Measurements from ENCODE around the gene TIMP3. TPM values are rescaled to one million over a fixed set of nuclear protein-coding genes. Genes with fewer than 3 reads are reported as not detected.
"Not testable (repeated sequence)": the region's sequence is repeated elsewhere in the genome, so short reads cannot be mapped to it uniquely, and the experiment has no call there.

Gene TIMP3
- total RNA-seq, 1 donor from 2014 or later = 171 TPM

DNA sequence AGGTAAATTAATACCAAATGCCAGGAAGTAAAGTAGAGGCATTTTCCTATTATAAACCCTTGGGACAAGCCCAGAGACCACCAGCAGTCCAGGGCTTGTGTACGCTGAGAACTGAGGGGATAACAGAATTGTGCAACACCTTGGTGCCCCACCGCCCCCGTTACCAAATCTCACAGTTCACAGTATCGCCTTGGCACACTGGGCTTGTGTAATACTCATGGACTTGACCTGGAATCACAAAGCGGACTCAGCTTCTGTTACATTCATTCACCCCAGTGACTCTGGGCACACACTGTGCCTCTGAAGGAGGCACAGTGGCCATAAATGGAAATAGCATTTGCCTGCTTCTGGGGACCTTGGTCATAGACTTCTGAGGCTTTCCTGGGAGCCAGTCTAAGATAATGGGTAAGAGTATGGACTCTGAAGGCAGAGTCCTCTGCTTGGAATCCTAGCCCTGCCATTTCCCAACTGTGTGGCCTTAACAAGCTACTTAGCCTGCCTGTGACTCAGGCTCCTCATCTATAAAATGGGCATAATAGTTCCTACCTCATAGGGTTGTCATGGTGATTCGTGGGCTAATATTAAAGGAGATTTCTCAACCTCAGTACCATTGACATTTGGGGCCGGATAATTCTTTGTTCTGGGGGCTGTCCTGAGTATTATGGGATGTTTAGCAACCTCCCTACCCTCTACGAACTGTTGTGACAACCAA lies 53.7 kb downstream of the TIMP3 start:
- no peak for DNase-seq

DNA sequence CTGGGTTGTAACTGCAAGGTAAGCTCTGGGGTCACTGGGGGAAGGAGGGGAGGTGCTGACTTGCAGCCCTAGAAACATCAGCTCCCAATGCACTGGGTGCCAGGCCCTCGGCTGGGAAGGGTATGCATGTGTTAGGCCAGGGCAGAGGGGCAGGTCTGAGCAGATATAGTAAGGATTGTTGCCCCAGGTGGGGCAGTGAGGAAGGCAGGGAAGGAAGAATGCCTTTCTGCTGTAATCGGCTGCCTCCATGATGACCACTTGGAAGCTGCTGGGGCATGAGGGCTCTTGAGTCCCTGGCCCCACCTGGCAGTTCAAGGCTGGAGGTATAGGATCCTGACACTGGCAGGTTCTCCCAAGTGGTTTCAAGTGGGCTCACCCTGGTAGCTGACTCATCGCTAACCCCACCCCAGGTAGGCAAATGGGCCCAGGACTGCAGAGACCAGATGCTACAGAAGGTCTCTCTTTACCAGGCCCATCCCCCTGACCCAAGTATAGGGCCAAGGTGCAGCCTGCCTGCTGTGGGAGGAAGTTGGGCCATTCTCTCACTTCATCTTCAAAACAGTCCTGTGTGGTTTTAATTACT lies 56.7 kb downstream of the TIMP3 start:
- no peak for DNase-seq

DNA sequence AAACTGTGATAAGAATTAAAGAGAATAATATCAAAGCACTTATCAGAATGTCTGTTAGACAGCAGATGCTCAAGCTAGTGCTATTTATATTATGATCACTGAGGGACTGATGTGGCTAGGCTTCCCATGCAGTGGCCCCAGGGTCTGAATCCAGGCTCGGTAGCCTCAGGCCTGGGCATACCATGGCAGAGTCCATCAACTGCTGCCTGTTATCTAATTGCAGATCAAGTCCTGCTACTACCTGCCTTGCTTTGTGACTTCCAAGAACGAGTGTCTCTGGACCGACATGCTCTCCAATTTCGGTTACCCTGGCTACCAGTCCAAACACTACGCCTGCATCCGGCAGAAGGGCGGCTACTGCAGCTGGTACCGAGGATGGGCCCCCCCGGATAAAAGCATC lies 57.5 kb downstream of the TIMP3 start:
- DNase-seq = no peak

DNA sequence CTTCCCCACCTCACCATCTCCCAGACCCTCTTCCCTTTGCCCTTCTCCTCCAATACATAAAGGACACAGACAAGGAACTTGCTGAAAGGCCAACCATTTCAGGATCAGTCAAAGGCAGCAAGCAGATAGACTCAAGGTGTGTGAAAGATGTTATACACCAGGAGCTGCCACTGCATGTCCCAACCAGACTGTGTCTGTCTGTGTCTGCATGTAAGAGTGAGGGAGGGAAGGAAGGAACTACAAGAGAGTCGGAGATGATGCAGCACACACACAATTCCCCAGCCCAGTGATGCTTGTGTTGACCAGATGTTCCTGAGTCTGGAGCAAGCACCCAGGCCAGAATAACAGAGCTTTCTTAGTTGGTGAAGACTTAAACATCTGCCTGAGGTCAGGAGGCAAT lies 58.2 kb downstream of the TIMP3 start:
- peak; percentile 75 for DNase-seq

DNA sequence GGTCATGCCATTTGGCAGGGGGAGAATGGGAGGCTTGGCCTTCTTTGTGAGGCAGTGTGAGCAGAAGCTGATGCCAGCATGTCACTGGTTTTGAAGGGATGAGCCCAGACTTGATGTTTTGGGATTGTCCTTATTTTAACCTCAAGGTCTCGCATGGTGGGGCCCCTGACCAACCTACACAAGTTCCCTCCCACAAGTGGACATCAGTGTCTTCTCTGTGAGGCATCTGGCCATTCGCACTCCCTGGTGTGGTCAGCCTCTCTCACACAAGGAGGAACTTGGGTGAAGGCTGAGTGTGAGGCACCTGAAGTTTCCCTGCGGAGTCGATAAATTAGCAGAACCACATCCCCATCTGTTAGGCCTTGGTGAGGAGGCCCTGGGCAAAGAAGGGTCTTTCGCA lies 59.8 kb downstream of the TIMP3 start:
- DNase-seq = no peak

DNA sequence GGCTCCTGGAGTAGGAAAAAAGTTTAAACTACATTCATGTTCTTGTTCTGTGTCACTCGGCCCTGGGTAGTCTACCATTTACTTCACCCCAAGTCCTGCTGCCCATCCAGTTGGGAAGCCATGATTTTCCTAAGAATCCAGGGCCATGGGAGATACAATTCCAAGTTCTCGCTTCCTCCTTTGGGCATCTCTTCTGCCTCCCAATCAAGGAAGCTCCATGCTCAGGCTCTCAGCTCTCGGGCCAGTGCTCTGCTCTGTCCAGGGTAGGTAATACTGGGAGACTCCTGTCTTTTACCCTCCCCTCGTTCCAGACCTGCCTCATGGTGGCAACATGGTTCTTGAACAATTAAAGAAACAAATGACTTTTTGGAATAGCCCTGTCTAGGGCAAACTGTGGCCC lies 60.6 kb downstream of the TIMP3 start:
- DNase-seq = no peak

DNA sequence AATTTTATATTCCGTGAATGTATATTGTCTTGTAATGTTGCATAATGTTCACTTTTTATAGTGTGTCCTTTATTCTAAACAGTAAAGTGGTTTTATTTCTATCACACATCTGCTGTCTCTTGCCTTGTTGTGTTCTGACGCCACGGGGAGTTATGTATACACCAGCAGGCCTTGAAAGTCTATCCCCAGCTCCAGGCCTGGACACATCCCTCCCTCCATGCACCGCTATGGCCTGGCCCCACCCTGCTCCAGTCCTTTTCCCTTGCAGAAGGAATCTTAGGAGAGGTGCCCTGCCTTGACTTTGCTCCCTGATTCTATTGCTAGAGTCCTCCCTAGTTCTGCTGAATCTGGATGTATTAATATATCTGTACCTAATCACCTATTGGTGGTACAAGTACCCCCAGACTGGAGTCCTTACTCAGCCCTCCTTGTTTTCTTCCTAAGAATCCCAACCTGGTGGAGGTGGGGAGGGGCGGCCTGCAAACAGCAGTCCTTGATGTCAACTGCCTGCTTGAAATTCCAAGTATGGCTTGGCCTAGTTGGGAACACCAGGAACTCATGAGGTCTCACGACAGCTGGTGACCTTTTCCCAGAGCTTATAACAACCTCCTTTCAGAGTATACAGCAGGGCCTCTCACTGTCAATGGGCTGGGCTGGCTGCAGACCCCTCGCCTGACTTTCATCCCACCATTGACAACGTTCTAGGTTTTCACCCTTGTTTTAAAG lies 61.6 kb downstream of the TIMP3 start:
- DNase-seq = peak; percentile 65

DNA sequence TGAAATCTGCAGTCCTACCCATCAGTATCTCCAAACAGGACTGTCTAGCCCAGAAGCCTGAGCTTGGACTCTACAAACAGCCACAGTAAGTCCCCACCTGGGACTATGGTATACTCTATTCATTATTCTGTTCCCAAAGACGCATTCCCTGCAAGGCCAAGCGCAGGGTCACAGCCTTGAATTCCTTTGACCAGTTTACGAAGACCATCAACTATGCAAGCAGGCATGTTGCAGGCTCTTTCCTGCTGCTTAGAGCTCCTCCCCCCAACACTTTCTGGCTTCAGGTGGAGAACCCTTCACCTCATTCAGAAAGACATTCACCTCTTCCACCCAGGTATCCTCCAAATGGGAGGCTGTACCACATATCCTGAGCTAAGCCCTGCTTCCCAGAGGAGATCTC lies 62.5 kb downstream of the TIMP3 start:
- DNase-seq = no peak

DNA sequence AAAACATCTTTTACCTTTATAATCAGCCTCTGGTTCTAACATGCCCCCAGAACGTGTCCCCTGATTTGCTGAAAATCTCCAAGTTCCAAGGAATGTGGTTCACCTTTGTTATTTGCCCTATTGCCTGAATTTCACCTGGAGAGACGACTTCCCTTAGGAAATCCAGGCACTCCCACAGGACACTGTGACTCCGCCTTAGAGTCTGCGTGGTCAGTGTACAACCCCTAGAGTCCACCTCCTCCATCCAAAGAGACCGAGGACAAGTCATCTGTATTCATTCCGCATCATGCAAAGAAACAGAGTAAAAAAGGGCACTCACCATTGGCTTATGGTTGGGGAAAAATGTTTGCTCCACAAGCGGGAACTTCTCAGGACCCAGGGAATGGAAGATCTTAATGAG lies 63.1 kb downstream of the TIMP3 start:
- no peak for DNase-seq

DNA sequence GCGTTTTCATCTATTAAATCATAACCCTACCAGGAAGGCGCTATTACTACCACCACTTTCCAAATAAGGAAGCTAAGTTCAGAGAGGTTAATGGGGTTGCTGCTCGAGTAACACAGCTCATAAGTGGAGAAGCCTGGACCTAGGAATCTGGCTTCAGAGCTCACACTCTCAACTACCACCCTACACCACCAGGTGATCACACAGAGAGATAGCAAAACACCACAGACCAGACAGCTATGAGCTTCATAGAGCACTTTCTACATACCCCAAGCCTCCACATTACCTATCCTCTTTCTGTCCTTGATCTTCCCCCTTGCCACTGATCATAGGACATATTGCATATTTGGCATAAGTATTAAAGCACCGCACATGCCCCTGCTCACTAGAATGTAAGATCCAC lies 65.4 kb downstream of the TIMP3 start:
- DNase-seq = no peak

DNA sequence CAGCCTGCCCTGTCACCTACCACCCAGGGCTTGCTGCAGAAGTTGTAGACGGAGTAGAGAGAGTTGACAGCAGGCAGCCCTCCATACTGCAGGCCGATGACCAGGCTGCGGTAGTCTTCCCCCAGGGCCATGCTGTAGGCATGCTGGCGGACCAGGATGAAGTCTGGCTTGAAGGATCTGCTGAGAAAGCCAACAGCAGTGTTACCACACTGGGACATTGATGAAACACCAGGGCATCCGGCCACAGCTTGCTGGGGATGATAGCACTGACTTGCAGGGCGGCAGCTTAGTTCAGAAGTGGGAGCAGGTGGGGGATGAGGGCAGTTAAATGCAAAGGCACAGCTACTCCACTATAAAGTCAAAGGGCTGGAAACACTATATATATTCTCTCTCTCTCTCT lies 67.4 kb downstream of the TIMP3 start:
- DNase-seq = no peak

DNA sequence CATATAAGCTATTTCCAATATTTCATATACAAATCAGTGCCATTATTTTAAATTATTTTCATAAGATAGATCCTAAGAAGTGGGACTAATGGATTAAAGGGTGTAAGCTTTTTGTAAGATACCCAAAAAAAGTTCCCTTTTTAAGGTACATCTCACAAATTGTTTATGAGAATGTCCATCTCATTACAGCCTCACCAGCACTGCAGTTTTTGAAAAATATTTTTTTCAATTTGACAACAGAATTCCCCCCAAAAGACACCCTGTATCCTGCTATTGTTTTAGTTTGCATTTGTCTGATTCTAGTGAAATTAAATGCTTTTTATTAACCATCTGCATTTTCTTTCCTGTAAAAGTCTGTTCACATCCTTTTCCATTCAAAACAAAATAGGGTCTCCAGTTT lies 69.0 kb downstream of the TIMP3 start:
- no peak for DNase-seq

DNA sequence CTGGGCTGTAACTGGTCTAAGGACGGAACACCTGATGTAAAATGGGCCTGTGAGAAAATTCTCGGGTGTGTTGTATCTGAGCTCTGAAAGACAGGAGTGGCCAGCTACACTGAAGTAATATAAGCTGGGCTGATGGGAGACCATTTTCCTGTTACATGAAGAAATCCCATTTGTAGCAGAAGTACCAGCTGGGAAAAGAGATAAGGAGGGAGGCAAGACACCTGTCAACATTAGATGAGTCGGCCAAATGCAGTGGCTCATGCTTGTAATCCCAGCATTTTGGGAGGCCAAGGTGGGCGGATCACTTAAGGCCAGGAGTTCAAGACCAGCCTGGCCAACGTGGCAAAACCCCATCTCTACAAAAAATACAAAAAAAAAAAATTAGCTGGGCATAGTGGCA lies 72.1 kb downstream of the TIMP3 start:
- not testable (repeated sequence) for DNase-seq

DNA sequence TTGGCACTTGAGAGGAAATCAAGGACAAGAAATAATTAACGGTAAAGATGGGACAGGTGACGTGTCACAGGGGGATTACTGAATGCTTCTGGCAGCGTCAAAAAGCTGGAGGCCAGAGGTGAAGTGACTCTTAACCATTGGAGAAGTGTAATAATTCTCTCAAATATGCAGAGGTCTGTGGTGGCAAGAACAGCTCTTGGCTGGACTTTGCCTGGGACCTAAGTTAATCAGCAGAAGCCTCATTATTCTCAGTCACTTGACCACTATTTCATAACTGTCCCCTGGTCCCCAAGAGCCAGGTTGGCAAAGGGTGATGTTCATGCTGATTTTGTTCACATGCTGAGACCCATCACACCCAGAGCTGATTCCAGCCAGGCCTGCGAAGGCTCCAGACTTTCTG lies 72.9 kb downstream of the TIMP3 start:
- DNase-seq = no peak

DNA sequence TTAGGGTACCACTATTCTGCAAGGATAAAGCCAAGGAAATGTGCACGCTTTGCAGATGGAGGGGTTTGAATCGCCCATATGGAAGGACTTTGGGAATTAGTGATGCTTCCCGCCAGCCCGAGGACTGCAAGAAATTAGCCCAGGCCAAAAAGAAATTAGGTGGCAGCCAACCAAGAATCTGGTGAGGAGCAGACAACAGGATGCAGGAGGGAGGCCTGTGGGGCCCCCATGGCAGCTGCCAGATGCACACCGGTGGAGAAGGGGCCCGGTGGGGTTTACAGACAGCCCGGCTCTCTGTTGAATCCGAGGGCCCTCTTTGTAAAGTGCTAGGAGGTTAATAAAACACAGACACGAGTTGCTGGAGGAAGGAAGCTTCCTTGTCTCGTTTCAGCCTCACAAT lies 73.5 kb downstream of the TIMP3 start:
- peak; percentile 90 for DNase-seq

DNA sequence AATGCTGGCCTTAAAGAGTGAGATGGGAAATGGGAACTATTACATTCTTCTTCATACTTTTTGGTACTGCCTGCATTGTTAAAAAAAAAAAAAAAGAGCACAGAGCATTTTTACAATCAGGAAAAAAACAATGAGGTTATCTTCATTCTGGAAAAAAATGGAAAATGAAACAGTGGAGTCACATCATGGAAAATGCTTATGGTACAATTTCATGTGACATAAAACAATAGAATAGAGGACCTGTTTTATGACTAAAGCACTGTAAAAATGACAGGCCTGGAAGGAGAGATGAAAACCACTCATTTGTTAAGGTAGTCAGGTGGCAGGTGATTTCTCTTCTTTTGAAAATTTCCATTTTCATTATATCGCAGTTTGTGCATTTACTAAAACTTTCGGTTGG lies 75.0 kb downstream of the TIMP3 start:
- DNase-seq = no peak

DNA sequence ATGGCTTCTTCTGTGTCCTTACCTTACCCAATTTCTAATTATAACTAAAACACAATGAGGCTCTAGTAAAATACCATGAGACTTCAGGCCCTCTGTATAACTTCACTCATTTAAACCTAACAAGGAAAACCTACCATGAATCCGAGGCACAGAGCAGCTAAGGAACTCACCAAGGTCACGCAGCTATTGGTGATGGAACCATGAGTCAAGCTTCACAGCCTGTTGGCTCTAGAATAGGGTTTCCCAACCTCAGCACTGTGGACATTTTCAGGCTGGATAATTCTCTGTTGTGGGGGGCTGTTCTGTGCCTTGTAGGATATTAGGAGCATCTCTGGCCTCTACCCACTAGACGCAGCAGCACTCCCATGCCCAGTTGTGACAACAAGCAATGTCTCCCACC lies 75.7 kb downstream of the TIMP3 start:
- DNase-seq = no peak

DNA sequence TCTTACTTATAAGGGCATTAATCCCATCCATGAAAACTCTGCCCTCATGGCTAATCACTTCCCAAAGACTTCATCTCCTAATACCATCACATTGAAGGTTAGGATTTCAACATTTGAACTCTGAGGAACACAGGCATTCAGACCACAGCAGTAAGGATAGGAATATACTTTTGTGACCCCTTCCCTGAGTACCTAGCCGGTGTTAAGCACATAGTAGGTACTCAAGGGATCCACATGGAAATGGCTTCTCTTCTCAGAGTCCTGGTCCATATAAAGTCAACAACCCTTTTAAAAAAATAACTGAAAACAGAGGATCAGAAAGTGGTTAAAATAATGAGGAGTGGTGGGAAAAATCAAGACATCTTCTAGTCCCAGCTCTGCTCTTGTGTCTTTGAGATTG lies 78.0 kb downstream of the TIMP3 start:
- DNase-seq = no peak

DNA sequence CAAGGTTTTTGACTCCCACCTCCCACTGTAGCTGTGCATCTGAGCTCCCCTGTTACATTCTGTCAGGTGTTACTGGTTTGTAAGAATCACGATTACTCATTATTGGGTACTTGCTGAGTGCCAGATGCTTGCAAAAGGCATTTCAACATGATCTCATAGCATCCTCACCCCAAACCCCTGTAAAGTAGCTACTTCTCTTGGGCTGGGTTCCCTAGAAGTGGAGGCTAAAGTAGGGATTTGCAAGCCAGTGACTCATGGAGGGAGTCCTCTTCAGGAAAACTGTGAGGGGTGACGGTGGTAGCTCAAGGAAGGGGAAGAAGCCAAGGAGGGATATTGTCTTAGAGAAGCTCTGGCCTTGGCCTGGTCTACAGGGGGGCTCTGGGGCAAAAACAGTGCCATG lies 78.6 kb downstream of the TIMP3 start:
- DNase-seq = peak; percentile 27

DNA sequence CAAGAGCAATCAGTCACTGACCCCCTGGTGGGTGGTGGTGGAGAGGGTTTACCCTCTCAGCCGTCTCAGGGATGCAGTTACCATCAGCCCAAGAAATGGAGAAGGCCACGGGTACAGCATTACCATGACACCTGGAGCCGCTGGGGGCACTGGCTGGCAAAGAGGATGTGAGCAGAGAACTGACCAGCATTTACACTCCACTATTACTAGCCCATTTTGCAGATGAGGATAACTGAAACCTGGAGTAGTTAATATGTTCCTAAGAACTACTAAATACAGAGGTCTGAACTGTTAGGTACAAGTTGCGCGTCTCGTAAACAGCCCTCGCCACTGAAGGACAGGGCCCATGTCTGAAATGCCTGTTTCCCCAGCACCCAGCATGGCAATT lies 79.0 kb downstream of the TIMP3 start:
- DNase-seq = no peak

DNA sequence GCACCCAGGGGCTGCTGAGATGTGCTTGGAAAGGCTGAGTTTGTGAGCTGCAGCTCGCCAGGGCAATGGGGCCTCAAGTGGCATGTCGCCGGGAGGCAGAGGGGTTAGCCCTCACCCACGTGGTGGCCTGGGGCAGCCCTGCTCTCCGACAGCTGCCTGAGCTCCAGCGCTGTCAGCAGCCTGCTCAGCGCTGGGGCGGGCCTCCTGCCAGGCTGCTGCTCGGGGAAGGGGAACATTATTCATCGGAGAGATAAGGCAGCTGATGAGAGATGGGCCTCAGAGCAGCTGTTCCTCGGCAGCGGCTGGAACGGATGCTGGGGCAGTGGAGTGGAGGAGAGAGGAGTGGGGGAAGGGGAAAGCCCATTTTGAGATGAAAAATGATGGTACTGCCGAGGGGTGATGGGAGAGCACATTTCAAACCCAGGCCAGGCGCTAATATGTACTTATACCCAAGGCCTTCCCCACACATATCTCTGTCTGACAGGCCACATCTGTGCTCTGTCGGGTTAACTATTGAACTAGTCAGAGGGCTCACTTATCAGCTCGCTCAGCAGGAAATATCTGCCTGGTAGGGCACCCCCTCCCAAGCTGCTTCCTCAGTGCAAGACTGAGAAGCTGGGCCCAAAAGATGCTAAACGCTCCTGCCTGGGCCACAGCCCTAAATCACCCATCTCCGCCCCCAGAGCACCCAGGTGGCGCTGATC lies 79.5 kb downstream of the TIMP3 start:
- DNase-seq = peak; percentile 97

DNA sequence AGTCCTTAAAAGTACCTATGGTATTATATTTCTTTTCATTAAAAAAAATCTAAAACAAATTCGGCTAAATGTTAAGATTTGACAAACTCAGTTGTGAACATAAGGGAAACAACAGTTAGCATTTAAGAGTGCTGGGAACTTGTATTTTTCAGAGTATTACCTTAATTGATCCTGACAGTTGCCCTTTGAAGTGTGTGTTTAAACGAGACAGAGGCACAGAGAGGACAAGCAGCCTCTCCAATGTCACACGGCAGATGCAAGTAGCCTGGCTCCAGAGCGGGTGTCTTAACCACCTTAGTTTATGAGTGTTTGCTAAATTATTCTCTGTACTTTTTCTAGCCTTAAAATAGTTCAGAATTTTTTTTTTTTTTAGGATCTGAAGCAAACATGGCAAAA lies 80.9 kb downstream of the TIMP3 start:
- DNase-seq = no peak

Data from tongue (tissue), 2 donors.